Putamen (tissue), 1 donor: ENCODE results near the gene CIB2.
A peak's percentile ranks its signal among the peaks of the same experiment; 100 is the strongest.

Experiments
- DNase-seq: peaks from one replicate; pipeline ENCODE4 v3.0.0-alpha.2; 2016; ENCODE audit warnings: low spot score

Gene CIB2

GRCh38 chr15:78149068-78149804 lies 18.0 kb upstream of the CIB2 start, which contains the start of gene IDH3A:
Gene IDH3A, plus strand, starts transcription at chr15:78149362. Its CDS starts 42 bp downstream, at chr15:78149404.
- peak; percentile 98 for DNase-seq

DNA sequence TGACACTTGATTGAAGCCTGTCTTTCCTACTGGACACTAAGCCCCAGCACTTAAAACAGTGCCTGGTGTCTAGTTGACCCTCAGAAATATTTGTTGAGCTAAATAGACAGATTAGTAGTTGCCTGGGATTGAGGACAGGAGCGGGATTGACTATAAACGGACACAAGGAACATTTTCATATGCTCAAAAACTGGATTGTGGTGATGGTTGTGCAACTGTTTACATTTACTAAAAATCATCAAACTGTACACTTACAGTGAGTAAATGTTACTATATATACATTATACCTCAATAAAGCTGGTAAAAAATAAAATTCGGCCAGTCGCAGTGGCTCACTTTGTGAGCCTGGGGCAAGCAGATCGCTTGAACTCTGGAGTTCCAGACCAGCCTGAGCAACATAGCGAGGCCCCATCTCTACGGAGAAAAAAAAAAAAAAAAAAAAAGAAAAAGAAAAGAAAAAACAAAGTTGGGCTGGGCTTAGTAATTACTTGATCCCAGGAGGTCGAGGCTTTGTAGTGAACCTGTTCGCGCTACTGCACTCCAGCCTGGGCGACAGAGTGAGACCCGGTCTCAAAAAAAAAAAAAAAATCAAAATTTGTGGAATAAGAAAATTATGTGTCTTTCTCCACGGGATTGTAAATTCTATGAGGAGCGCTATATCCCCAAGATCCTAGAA lies 17.3 kb upstream of the CIB2 start:
- no peak for DNase-seq

DNA sequence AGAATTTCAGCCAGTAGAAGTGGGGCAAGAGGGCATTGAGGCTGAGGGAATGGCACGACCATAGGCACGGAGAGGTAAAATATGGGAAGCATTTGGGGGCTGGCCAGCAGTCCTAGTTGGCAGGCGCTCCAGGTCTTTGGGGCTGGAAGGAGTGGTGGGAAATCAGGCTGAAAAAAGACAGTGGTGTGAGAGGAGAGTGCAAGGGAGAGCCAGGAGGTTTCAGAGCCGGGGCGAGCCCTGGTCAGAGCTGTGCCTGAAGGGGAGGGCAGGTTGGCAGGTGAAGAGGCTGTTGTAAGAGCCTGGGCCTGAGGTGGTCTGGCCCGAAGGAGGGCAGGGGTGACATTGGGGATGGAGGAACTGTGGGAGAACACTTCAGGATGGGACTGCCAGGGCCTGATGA lies 16.3 kb upstream of the CIB2 start:
- DNase-seq = no peak

DNA sequence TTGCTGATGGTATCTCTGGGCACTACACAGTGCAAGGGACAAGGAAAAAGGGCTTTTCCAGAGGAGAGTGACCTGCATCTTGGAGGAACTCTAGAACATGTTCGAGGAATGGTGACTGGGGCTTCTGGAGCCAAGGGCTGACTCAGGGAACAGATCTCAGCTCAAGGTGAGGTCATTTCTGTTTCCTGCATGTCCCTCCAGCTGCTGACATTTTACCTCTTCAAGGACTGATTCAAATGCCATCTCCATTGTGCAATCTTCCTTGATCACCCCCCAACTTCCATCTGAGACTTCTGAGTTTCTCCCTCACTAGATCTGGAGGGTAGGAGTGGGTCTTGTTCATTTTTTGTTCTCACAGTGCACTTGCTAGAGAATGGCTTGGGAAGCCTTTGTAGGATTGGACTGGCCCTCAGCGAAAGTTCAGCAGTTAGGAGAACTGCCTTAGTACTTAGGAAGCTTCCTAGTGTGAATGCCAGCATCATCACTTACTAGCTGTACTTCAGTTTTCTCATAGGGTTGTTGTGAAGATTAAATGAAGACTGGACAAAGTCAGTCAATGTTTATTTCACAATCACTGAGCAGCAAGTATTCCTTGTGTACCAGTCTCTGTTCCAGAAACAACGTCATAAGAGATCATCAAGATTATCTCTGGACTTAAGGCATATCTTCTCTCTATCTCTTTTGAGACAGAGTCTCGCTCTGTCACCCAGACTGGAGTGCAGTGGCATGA lies 15.3 kb upstream of the CIB2 start:
- no peak for DNase-seq

DNA sequence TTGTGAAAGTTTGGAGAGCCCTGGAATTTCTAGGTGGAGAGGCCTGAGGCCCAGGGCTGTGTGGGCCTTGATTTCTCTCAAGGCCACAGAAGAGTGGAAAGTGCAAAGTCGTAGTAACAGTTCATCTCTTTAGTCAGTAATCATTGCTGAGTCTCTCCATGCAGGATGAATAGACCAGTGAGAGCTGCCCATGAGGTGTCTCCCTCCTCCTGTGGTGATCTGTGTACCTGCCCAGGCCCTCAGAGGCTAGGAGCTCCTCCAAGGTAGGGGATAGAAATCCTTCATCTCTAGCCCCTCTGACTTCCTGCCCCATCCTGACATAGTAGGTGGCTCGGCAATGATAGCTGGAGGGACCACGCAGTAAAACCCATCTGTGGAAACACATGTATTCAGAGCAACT lies 11.1 kb upstream of the CIB2 start:
- no peak for DNase-seq

- DNase-seq = no peak
These were observed 9.0 kb upstream of the CIB2 start for GRCh38 chr15:78140292-78140691.

GRCh38 chr15:78139578-78139977 lies 8.3 kb upstream of the CIB2 start:
- DNase-seq = no peak

DNA sequence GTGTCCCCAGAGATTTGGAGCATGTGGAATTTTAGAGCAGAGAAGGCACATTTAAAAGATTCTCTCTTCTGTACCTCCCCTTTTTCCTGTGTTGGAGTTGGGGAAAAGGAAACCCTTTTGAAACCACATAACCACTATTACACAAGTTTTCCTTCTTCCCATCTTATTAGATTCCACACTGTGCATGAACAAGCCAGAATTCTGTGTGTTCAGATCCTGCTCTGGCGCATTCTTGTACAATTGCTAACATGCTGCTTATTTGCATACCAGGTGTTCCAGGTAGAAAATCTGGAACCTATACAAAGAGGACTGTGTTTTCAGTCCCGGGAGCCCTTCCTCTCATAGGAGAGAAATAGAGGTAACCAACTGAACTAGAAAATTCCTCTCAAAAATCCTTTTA lies 2.6 kb upstream of the CIB2 start:
- no peak for DNase-seq

DNA sequence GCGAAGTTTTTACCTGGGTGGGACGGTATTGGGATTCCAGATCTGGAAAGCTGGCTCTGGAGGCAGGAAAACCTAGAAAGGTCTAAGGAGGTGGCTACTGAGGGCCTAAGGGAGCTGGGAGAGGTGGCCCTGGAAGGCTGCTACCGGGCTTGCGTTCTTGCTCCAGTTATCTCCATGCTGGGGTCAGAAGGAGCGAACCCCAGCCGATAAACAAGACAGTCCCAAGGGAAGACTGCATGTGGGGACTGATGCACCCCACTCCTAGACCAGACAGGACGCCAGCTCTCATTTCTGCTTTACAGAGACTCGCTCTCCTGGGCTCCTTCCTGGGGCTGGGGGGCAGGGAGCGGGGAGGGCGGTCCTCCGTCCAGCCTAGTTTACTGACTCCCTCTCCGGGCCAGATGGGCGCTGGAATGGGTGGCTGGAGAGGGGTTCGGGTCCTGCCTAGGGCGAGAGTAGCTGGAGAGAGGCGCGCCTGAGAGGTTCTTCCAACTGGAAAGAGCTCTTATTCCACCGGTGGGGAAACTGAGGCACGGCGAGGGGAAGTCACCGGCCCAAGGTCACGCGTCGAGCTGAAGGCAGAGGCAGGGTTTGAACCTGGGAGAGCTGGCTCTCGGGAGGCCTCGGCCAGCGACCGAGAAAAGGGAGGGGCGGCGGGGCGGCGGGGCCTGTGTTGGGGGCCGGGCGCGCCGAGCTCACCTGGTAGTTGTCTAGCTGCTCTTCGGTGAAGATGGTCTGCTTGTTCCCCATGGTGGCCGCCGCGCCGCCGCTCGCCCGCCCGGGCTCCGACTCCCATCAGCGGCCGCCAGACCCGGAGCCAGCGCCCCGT lies 565 bp downstream of the CIB2 start:
- no peak for DNase-seq

- no peak for DNase-seq
These were observed 1.4 kb downstream of the CIB2 start for GRCh38 chr15:78129751-78130287.

DNA sequence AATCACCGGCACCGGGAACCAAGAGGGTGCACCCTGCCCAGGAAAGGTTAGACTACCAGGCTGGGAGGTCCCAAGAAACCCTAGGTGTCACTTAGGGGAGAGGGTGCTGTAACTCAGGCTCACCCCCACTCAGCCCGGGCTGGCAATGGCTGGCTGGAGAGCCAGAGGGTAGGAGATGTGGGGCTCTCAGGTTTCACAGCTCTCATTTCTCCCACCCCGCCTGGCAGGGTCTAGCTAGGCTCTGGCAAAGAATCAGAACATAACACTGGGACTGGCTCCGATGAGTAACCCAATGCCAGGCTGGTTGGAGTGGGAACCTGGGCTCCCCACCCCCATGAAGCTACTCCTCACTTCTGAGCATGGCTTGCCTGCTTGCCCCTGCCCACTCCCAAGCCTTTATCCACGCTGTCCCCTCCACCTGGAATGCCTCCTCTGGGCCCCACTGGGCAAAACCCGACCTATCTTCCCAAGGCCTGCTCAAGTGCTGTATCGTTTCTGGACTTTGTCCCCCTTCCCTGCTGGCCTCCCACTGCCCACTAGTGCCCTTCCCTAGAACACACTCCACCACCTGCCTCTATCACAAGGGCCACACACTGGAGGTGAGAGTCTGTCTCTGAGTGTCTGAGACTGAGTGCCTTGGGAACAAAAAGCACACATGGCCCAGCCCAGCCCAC lies 2.0 kb downstream of the CIB2 start:
- no peak for DNase-seq

DNA sequence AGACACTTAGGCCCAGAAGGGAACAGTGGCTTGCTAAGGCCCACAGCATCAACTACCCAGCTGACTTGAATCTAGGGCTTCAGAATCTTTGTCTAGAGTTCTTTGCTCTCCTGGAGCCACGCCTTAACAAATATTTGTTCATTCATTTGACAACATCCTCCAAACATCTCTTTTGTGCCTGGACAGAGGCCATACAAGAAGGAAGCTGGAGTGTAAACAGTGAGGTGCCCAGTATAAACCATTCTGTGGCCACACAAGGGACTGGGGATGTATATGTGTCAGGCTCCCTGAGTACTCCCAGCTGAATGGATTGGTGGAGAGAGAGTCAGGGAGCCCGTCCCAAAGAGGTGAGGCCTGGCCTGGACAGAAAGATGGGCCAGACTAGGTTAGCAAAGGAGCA lies 3.4 kb downstream of the CIB2 start:
- DNase-seq = no peak

DNA sequence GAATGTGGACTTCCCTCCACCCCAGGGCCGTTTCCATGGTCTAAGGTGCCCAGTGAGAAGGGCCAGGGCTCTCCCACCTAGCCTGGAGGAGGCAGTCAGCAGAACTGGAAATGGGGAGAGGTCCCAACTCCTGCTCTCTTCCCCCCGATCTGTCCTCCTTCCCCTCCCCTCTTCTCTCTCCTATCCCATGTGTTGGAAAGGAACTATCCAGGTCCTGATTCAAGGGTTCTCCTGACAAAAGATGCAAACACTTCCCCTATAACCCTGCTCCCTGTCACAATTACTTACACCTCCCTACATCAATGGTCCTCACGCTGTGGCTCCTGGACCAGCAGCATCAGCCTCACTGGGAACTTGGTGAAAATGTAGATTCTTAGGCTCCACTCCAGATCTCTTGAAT lies 6.0 kb downstream of the CIB2 start:
- DNase-seq = no peak

- no peak for DNase-seq
These were observed 10.7 kb downstream of the CIB2 start for GRCh38 chr15:78120523-78120922.

DNA sequence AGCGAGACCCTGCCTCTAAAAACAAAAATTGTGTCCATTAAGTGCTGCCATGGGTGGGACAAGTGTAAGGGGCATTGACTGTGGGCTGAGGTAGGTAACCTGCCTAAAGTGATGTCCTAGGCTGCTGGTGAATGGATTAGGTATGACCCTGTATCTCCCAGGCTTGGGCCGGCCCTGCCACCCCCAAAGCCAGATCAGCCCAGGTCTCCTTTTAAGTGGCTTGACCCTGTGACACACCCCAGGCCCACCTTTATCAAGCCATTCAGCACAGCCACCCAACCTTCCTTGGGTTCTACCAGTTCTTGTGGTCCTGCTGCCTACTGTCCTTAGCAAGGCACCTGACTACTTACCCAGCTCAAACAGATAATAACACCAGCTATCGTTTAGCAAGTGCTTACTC lies 18.7 kb downstream of the CIB2 start:
- DNase-seq = no peak

DNA sequence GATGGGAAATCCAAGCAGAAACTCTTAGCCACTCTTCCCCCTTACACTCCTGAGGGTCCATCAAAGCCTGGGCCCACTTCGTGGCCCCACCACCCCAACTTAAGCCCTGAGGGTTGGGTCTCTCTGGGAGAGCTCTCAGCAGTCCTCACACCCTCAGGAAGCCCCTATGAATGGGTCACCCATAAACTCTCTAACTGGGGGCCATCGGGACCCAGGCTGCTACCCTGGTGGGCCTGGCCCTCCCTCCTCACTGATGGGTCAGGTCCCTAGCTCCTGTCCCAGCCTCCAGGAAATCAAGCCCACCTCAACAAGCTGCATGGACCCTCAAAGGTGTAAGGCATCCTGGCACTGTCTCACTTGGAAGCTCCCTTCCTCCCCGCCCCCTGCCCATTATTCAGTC lies 19.5 kb downstream of the CIB2 start:
- no peak for DNase-seq

DNA sequence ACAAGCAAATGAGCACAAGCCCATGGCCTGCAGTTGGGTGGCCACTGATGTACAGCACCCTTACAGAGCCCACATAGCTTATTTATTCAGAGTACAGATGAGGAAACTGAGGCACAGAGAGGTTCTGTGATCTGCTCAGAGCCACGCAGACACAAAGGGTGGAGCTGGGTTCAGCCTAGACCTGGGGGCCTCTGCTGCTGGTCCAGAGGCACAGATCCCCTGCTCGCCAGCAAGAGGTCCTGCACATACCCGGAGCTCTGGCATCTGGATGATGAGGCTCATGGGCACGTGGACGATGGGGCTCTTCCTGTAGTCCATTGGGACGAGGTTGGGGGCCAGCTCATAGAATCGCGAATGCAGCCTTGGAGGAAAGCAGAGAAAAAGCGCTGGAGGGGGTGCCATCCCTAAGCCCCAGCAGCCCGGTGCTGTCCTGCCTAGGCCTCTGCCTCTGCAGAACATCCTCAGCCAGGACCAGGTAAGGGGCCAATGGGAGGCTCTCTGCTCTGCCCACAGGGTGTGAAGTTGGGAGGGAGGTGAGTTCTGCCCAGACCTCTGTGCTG lies 20.2 kb downstream of the CIB2 start:
- DNase-seq = no peak

GRCh38 chr15:78110096-78110495 lies 21.1 kb downstream of the CIB2 start:
- no peak for DNase-seq

DNA sequence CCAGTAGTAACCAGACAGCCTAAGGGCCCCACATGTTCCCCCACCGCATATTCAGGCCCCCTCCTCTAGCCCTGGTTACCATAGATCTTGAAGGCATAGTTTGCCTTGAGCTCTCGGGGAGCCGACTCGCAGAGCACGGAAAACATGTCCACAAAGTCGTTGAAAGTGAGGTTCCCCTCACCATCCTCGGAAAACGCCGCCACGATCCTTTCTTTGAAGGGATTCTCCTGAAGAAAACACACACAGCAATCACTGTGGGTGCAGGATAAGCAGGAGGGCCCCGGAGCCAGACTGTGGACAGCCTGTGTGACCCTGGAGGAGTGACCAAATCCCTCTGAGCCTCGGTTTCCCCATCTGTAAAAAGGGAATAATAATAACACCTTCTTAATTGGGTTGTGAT lies 22.1 kb downstream of the CIB2 start:
- DNase-seq = no peak

DNA sequence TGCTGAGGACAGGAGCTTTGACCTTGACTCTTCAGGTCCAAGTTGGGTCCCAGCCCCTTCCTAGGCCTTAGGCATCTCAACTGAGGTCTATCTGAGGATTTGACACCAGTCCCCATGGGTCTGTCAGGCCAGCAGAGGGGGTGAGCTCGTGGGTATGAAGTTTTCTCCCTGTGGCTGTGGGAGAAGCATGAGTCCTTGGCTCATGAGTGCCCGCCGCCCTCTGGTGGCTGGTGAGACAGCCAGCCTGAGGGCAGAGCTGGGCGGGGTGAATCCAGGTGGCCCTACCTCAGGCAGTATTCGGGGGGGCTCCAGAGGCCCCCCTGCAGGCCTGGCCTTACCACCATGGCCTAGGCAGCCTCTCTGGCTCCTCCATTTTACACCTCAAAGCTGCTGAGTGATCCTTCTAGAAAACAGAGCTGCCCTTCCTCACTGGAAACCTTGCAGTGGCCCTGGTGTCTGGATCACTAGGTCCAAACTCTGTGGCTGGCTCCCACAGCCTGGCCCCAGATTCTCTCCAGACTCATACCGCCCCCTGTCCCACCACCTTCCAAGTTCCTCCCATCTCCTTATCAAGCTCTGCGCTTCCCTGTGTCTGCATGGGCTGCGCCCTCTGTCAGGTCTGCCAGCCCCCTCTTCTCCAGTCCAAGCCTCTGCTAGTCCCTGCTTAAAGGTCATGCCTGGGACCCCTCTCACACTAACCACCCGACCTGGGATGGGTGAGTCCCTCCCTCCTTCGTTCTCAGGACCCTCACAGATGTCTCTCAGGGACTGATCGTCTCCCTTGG lies 22.8 kb downstream of the CIB2 start:
- peak; percentile 62 for DNase-seq
